CD14-positive monocyte (primary cell): ENCODE results near the gene IRGC. TPM values are rescaled to one million over a fixed set of nuclear protein-coding genes. Genes with fewer than 3 reads are reported as not detected.

Source experiments
- DNase-seq, 3 donors: peaks; one replicate each; pipeline ENCODE4 v3.0.0-alpha.2; 2011 to 2022
- H2AFZ ChIP-seq: 2 replicates; pipeline ENCODE4 v1.6.0; 2012; ENCODE audit warnings: mild to moderate bottlenecking, low read depth, low read length, inconsistent platforms; ENCODE audit not compliant: insufficient read depth, poor library complexity, severe bottlenecking
- H3K27ac ChIP-seq, 2 donors: 1 replicate in 1 of 2; 2 replicates in 1 of 2; pipeline ENCODE4 v1.5.1; 2012 to 2013; ENCODE audit warnings: low read length in 2 of 2, control low read depth in 1 of 2, inconsistent platforms in 1 of 2, low read depth in 1 of 2, mild to moderate bottlenecking in 1 of 2
- H3K27me3 ChIP-seq, 2 donors: one replicate each; pipeline versions ENCODE4 v1.6.0 to v1.6.1; 2011 to 2013; ENCODE audit warnings: low read length in 2 of 2; ENCODE audit not compliant: control insufficient read depth in 2 of 2, insufficient read depth in 2 of 2
- H3K36me3 ChIP-seq, 2 donors: replicated peaks in 1 of 2; 1 replicate in 1 of 2; 2 replicates in 1 of 2; pipeline versions ENCODE4 v1.5.1 to v1.6.1; 2012 to 2013; ENCODE audit warnings: low read length in 2 of 2, control low read depth in 1 of 2, inconsistent platforms in 1 of 2, mild to moderate bottlenecking in 1 of 2; ENCODE audit not compliant: insufficient read depth in 2 of 2, control insufficient read depth in 1 of 2
- H3K4me1 ChIP-seq, 2 donors: 1 replicate in 1 of 2; 2 replicates in 1 of 2; pipeline versions ENCODE4 v1.5.1 to v1.6.1; 2012 to 2013; ENCODE audit warnings: low read length in 2 of 2, control low read depth in 1 of 2, inconsistent platforms in 1 of 2, mild to moderate bottlenecking in 1 of 2, moderate library complexity in 1 of 2; ENCODE audit not compliant: insufficient read depth in 2 of 2, control insufficient read depth in 1 of 2
- H3K4me2 ChIP-seq: replicated peaks from 2 replicates; pipeline ENCODE3; 2012; ENCODE audit warnings: low read length, moderate library complexity, mild to moderate bottlenecking; ENCODE audit not compliant: poor library complexity, severe bottlenecking; ENCODE audit errors: extremely low read depth
- H3K4me3 ChIP-seq, 3 experiments: fragments of 200-600 bp in 1 of 3; sonication (generic) in 1 of 3; replicated peaks in 1 of 3; 1 replicate in 2 of 3; 2 replicates in 1 of 3; pipeline ENCODE4 v1.5.1; 2011 to 2013; ENCODE audit warnings: low read length in 3 of 3, mild to moderate bottlenecking in 3 of 3, control low read depth in 2 of 3, low read depth in 2 of 3, inconsistent platforms in 1 of 3, moderate library complexity in 1 of 3
- H3K79me2 ChIP-seq: 2 replicates; pipeline ENCODE4 v1.6.0; 2012; ENCODE audit warnings: mild to moderate bottlenecking, control low read depth, inconsistent platforms, low read length, moderate library complexity; ENCODE audit not compliant: insufficient read depth
- H3K9ac ChIP-seq: 2 replicates; pipeline ENCODE4 v1.6.0; 2017; ENCODE audit warnings: low read length, mild to moderate bottlenecking; ENCODE audit not compliant: insufficient read depth, poor library complexity, severe bottlenecking
- H3K9me3 ChIP-seq, 2 donors: replicated peaks in 1 of 2; 1 replicate in 1 of 2; 2 replicates in 1 of 2; pipeline versions ENCODE4 v1.5.1 to v1.6.1; 2012 to 2013; ENCODE audit warnings: low read length in 2 of 2, control low read depth in 1 of 2; ENCODE audit not compliant: control insufficient read depth in 1 of 2, insufficient read depth in 1 of 2
- H4K20me1 ChIP-seq: 2 replicates; pipeline ENCODE4 v1.6.0; 2012; ENCODE audit warnings: mild to moderate bottlenecking, low read length, control low read depth, moderate library complexity; ENCODE audit not compliant: insufficient read depth
- H3K27ac Mint-ChIP-seq, 7 donors: one replicate each; pipeline ENCODE4 v1.8.0; 2020; ENCODE audit warnings: mild to moderate bottlenecking in 7 of 7, mixed read lengths in 7 of 7, moderate library complexity in 6 of 7, inconsistent platforms in 2 of 7
- H3K27me3 Mint-ChIP-seq, 3 donors: one replicate each; pipeline ENCODE4 v1.8.0; 2021 to 2022; ENCODE audit warnings: low read depth in 3 of 3, mild to moderate bottlenecking in 3 of 3, mixed read lengths in 3 of 3, moderate library complexity in 3 of 3, inconsistent platforms in 1 of 3
- H3K36me3 Mint-ChIP-seq, 2 donors: one replicate each; pipeline ENCODE4 v1.8.0; 2020; ENCODE audit warnings: mixed read lengths in 2 of 2, inconsistent platforms in 1 of 2, mild to moderate bottlenecking in 1 of 2
- H3K4me1 Mint-ChIP-seq: one replicate; pipeline ENCODE4 v1.8.0; 2020; ENCODE audit warnings: mild to moderate bottlenecking, mixed read lengths
- H3K4me3 Mint-ChIP-seq, 2 donors: one replicate each; pipeline ENCODE4 v1.8.0; 2020; ENCODE audit warnings: mild to moderate bottlenecking in 2 of 2, mixed read lengths in 2 of 2, moderate library complexity in 1 of 2
- H3K9me3 Mint-ChIP-seq, 7 donors: one replicate each; pipeline ENCODE4 v1.8.0; 2020 to 2022; ENCODE audit warnings: mixed read lengths in 7 of 7, mild to moderate bottlenecking in 6 of 7, moderate library complexity in 6 of 7, inconsistent platforms in 2 of 7
- CTCF ChIP-seq: fragments of 200-600 bp; IDR thresholded peaks from one replicate; pipeline ENCODE4 v1.8.0; 2022; ENCODE audit warnings: antibody characterized with exemption, mild to moderate bottlenecking
- WGBS: methylation state at CpG from one replicate; pipeline ENCODE4 v1.1.5; 2013; ENCODE audit warnings: missing lambda C conversion rate; ENCODE audit not compliant: insufficient coverage; 5-methylcytosine and 5-hydroxymethylcytosine counted together
- intact Hi-C, 2 donors: fragments of 100-400 bp; cut with micrococcal nuclease; formaldehyde crosslinking; loops; one replicate each; pipeline versions ENCODE4 v1.15.0 to v1.15.1; 2023
- polyA plus RNA-seq, 3 donors: library from polyadenylated mRNA; depleted of rRNA in 1 of 3; unstranded in 2 of 3; stranded (reverse) in 1 of 3; fragments of 300-500 nt in 2 of 3; fragments of >200 nt in 1 of 3; fragmentation: Illumina TruSeq in 2 of 3; gene quantifications; 1 replicate in 2 of 3; 2 replicates in 1 of 3; pipeline ENCODE4 v1.2.3, GENCODE V29; 2012 to 2021

Gene IRGC
- polyA plus RNA-seq, 3 donors: not detected

GRCh38 chr19:43700395-43701000 lies 15.4 kb upstream of the IRGC start:
- Histone ChIP-seq H3K27me3 (no peaks in the 10 kb centered on the region), H3K9ac (peak overlapping the region; percentile 50), H3K4me1 (peaks cover 32 to 41% of the 10 kb centered on the region in 2 donors), H3K9me3 (peaks cover 0 to 6% of the 10 kb centered on the region in 2 donors), H2AFZ (peak overlapping the region; percentile 76), H3K79me2 (no peaks in the 10 kb centered on the region), H3K4me3 (peak overlapping the region; percentile 45 to 71 (median 57)), H3K4me2 (peak overlapping the region; percentile 82), H3K27ac (peak overlapping the region; percentile 90 to 97), H3K36me3 (no peaks in the 10 kb centered on the region), H4K20me1 (no peaks in the 10 kb centered on the region)
- H3K4me1 Mint-ChIP-seq: peaks cover 56% of the 10 kb centered on the region
- peak overlapping the region; percentile 75 to 86 for H3K4me3 Mint-ChIP-seq
- WGBS: 47% methylated on average over 7 of the region's 13 CpGs
- peak overlapping the region; percentile 92 to 100 (median 99) for H3K27ac Mint-ChIP-seq
- H3K36me3 Mint-ChIP-seq: peaks cover 0 to 4% of the 10 kb centered on the region in 2 donors
- H3K9me3 Mint-ChIP-seq: peaks cover 0 to 9% (median 4%) of the 10 kb centered on the region in 7 donors
- TF ChIP-seq CTCF: no peak
- peak; percentile 56 to 79 (median 69) for DNase-seq
- intact Hi-C loops: no loop called here
- H3K27me3 Mint-ChIP-seq: peaks cover 0 to 18% (median 14%) of the 10 kb centered on the region in 3 donors

- no peak overlapping the region for H3K4me3 Mint-ChIP-seq
- TF ChIP-seq CTCF: no peak
Observed at GRCh38 chr19:43704002-43704705, 11.7 kb upstream of the IRGC start.

More at GRCh38 chr19:43704002-43704705, 11.7 kb upstream of the IRGC start:
- Histone ChIP-seq H4K20me1 (no peaks in the 10 kb centered on the region), H3K27me3 (no peaks in the 10 kb centered on the region), H3K36me3 (no peaks in the 10 kb centered on the region), H3K9ac (no peak overlapping the region), H2AFZ (no peak overlapping the region), H3K4me1 (peaks cover 24 to 25% of the 10 kb centered on the region in 2 donors), H3K4me2 (no peak overlapping the region), H3K27ac (no peak overlapping the region), H3K79me2 (no peaks in the 10 kb centered on the region), H3K9me3 (peaks cover 0 to 11% of the 10 kb centered on the region in 2 donors), H3K4me3 (no peak overlapping the region)
- Mint-ChIP-seq H3K36me3 (no peaks in the 10 kb centered on the region), H3K27me3 (peaks cover under 1 to 13% (median 11%) of the 10 kb centered on the region in 3 donors), H3K9me3 (peaks cover 3 to 11% (median 5%) of the 10 kb centered on the region in 7 donors), H3K4me1 (peaks cover 31% of the 10 kb centered on the region), H3K27ac (peak overlapping the region in 4 of 7 donors; percentile 20 to 52 (median 22))
- intact Hi-C loops: no loop called here
- DNase-seq: no peak
- 70% methylated on average over 2 of the region's 7 CpGs for WGBS
